Jurkat, Clone E6-1 (cell line): Measurements from ENCODE around the gene FKBP5.

ENCODE experiments used
- DNase-seq: peaks from one replicate; pipeline ENCODE4 v3.0.0-alpha.2; 2011; ENCODE audit warnings: low read depth, low spot score
- H3K4me3 ChIP-seq: 2 replicates; pipeline ENCODE4 v1.5.1; 2011; ENCODE audit warnings: mild to moderate bottlenecking, low read length, control low read depth, moderate library complexity

FKBP5 gene

DNA sequence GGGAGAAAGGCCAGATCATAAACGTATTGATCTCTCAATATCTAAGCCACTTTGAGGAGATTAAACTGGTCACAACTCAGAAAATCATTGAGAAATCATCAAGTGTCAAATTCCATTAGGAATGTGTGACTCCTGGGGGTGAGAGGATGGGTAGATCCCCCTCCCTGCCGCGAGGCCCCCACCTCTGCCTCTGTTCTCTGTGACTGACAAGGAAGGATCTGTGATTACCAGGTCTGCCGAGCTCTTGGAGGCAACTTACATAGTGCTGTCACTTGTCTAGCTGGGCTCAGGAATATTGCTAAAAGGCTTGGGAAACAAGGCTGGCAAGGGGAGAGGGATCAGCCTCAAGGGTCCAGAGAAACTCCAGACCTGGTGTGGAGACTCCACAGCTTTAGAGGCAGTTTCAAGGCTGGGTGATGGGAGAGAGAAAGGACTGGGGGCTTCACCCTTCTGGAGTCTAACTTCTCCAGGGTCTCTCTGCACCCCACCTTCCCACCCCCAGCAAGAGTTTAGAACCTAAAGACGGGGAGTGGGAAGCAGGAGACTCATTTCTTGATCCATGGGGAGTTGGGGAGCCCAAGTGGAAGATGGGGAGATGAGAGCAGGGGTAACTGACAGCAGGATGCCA lies 36.5 kb upstream of the FKBP5 start:
- no peak overlapping the region for H3K4me3 ChIP-seq
- no peak for DNase-seq

DNA sequence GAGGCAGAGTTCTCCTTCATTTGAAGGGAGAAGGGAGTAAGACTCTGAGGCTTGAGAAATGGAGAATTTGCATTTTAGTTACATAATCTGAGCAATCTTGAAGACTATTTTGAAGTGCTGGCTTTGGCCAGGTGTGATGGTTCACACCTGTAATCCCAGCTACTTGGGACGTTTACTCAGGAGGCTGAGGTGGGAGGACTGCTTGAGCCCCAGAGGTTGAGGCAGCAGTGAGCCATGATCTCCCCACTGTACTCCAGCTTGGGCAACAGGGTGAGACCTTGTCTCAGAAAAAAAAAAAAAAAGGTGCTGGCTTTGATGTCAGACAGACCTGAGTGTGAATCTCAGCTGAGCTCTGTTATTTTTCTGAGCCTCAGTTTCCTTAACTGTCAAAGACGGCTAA lies 35.8 kb upstream of the FKBP5 start:
- no peak for DNase-seq
- H3K4me3 ChIP-seq = no peak overlapping the region

DNA sequence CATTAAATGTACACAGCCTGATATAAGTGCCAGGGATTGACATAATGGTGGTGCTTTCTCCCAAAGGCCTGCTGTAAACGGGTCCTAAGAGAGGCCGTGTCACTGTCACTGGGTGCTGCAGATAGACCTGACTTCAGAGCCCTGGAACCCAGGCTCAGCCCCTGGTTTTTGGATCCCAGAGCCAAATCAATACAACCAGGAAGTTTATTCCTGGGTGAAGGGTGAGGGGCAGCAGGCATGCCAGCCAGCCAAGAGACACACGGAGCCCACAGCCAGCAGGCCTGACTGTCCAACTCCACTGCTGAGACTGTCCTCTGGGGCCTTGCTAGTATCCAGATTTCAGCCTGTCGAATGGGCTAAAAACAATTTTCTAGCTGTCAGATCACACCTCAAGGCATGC lies 35.3 kb upstream of the FKBP5 start:
- no peak overlapping the region for H3K4me3 ChIP-seq
- no peak for DNase-seq

DNA sequence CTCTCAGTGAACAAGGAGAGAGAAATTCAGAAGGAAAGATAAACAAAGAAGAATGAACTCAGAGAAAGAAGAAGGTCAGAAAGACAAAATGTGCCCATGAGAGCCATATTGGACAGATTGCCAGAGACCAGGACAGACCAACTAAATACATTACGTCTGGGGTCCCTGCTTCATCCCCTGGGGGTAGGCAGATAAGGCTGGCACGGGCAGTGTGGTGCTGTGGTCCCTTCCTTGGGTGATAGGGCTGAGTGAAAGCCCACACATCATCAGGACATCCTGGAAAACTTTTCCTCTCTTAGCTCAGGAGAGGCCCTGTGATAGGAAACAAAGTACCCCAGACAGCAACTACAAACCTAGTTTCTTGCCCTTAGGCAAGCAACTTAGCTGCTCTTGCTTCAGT lies 34.9 kb upstream of the FKBP5 start:
- DNase-seq = no peak
- H3K4me3 ChIP-seq = no peak overlapping the region

DNA sequence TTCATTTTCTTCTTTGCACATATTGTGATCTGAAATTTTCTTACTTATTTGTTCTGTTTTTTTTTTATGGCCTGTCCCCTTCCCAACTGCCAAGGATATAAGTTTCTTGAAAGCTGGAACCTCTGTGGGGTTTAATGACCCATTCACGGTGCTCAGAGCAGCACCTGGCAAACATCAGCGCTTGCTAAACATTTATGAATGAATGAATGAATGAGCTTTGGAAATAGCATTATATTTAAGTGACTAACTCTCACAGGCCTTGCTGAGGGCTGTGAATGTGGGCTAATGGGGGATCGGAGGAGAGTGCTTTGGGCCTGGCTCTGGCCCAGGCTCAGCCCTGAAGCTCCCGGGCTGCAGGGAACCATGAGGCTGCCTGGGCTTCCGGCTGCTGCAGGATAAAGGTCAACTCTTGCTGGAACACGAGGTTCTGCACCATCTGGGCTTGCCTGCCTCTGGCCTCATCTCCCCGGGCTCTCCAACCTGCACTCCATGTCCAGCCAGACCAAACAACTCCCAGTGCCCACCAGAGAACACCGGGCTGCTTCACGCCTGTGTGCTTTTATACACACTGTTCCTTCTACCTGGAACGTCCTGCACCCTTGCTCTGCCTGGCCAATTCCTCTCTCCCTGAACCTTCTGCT lies 33.5 kb upstream of the FKBP5 start:
- no peak for DNase-seq
- H3K4me3 ChIP-seq = no peak overlapping the region

DNA sequence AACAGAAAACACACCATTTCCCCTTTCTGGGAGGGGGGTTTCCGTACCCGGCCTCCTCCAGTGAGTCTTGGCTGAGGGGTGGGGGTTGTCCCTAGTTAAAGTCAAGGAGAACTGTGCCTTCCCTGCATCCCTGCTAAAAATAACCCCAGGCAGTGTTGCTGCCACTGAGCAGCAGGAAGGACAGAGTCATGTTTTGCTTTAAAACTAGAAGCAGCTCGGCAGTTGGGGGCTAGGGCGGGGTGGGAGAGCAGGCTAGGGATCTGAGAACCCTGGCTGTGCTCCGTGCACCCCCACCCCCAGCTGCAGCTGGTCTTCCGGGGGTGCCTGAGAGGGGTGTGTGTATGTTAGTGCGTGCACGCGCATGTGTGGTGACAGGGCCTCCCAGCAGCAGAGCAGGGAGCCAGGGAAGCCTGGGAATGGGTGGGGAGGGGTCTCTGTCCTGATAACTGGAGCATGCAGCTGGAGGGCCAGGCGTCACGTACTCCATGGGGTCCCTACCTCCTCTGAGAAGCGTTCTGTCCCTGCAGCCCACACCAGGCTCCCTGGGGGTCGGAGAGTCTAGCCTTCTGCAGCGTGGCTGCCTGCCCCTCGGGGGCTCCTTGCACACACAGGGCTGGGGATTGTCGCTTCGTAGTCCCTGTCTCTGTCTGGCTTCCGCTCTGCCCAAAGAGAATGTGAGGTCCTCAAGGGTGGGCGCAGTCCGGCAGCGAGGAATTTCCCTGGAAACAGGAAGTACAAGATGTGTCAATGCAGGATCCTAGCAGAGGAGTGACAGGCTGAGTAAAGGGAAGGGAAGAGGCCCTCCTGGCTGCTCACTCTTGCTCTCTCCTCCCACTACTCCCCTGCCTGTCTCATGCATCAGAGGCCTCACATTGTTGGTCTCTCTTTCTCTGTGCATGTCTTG lies 31.4 kb upstream of the FKBP5 start:
- DNase-seq = peak; percentile 58

DNA sequence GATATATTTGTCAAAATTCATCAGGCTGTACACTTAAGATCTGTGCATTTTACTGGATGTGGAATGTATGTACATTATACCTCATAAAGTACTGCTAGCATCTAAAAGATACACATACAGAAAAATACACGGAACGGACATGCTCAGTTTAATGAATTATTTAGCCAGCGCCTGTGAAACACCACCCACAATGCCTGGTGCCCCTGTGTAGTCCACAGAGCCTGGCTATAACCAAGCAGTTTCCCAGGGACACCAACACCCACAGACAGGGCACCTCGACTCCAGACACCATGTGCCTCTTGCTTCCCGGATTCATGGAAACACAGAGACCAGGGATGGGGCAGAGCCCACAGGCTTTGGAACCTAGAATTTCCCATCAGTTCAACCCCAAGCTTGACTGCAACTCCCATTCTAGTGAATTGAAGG lies 30.7 kb upstream of the FKBP5 start:
- H3K4me3 ChIP-seq = 0 out of 2 replicates have a peak overlapping the region, but pooled peaks have one; percentile 1
- DNase-seq = no peak

More for the DNA sequence above, 31.4 kb upstream of the FKBP5 start:
- peak overlapping the region; percentile 1; the same call in 1 of the 2 replicates for H3K4me3 ChIP-seq

DNA sequence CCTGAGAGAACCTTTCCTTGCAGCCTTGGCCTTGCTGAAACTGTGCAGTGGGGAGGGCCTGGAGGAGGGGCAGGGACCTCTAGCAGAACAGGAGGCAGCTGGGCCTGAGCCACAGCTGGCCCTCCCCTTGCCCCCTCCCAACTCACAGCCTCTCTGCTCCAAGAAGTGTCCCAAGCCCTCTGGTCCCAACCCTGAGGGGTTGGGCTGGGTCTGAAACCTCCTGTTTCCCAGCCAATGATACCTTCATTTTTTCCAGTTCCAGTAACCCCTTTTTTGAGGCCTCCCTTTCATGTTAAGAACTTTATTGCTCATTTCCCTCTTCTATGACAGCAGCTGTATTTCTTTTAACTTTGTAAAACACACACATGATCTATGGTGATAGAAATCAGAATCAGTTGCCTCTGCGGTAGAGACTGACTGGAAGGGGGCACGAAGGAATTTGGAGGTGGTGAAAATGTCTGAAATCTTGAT lies 30.2 kb upstream of the FKBP5 start:
- H3K4me3 ChIP-seq = no peak overlapping the region
- peak; percentile 65 for DNase-seq

DNA sequence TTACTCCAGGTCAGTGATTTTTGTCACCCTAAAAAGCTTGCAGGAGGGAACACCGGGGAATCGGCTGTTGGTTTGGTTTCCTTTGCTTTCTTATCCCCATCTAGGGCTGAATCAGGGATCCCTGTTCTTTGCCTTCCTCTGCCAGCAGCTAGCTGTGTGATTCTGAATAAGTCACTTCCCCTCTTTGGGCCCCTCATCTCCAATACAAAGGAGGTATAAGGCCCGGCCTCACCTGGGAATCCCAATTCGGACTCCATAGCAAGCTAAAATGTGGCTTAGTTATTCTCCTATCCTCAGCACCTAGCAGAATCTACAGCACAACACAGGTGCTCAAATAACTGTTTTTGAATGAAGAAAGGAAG lies 29.6 kb upstream of the FKBP5 start:
- no peak overlapping the region for H3K4me3 ChIP-seq
- no peak for DNase-seq

DNA sequence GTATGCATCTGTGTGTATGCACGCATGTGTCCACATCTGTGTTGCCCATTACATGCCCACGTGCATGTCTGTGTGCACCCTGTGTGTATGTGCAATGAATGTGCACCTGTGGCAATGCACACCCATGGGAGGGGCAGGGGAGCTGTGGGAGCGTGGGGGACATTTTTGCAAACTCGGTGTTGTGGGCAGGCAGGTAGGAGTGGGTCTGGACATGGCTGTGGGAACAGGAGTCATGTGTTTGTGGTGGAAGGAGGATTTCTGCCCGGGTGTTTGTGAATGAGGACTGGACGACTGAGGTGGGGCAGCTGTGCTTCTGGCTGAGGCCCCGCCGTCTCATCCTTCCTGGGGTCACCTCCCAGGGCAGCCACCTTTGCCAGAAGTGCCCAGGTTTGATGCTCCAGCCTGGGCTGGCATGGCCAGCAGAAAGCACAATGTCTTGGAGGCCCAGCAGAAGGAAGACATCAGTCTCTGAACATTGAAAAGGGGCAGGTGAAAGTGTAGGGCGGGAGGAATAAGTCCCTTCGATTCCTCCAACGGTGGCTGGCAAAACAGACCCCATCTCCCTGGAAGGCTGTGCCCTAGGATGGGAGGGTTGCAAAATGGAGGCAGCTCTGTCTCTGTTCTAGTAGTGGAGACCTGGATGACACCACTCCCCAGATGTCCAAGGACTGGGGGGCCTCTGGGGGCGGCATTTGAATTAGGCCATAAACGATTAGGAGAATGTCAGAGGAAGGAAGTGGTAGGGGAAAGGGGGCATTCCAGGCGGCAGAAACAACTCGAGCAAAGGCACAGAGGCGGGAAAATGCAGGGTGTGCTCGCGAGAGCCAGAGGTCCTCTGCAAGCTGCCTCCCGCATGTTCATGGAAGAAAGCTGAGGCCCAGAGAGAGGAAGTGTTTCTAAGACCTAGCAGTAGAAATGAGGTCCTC lies 29.0 kb upstream of the FKBP5 start:
- H3K4me3 ChIP-seq = no peak overlapping the region
- DNase-seq = no peak

DNA sequence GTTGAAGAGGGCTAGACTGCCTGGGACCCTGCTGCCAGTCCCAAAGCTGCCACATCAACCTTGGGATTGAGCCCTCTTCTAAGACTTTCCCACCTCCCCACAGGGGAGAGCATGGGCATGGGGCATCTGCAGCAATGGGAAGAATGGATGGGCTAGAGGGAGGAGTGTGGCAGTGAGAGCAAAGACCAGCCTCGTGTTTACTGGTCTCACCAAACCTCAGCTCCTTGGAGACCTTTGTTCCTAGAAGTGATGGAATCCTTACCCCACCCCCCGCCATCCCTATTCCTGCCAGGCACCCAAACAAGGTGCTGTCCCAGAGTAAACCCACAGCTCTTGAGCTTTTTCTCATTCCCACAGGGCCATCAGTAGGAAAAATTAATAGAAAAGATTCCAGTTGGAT lies 28.1 kb upstream of the FKBP5 start:
- no peak for DNase-seq
- H3K4me3 ChIP-seq = no peak overlapping the region

DNA sequence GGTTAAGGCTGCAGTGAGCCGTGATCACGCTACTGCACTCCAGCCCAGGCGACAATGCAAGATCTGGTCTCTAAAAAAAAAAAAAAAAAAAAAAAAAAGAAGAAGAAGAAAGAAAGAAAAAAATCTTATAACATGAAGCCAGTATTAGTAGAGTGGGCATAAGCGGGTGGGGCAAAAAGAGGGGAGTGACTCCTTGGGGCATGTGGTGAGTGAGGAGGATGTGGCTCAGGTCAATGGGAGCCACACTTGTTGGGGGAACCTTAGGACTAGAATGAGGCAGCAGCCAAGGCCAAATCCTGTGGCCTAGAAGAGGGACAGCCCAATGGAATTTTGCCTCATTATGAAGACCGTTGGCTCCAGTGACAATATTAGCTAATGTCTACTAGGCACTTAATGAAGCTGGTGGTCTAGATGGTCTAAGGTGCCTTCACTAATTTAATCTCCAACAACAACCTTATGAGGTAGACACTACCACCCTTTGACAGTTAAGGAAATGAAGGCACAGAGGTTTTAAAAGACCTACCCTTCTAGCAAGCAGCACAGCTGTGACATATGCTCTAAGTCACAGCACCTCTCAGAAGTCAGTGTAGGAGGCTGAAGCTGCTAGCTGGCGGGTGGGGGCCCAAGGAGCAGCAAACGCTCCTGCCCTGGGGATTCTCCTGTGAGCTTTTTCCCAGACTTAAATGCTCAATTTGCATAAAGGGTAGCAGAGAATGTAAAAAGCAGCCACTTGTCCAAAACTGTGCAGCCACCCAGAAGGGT lies 24.5 kb upstream of the FKBP5 start:
- no peak overlapping the region for H3K4me3 ChIP-seq
- no peak for DNase-seq

DNA sequence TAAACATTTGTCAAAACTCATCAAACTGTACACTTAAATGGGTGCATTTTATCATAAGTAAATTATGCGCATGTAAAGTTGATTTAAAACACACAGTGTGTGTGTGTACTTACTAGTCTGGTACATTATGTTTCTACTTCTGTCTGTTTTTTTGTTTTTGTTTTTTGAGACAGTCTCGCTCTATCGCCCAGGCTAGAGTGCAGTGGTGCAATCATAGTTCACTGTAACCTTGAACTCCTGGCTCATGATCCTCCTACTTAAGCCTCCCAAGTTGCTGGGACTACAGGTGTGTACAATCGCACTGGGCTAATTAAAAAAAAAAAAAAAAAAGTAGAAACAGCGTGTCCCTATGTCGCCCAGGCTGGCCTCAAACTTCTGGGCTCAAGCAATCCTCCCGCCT lies 23.0 kb upstream of the FKBP5 start:
- H3K4me3 ChIP-seq = no peak overlapping the region
- DNase-seq = no peak

DNA sequence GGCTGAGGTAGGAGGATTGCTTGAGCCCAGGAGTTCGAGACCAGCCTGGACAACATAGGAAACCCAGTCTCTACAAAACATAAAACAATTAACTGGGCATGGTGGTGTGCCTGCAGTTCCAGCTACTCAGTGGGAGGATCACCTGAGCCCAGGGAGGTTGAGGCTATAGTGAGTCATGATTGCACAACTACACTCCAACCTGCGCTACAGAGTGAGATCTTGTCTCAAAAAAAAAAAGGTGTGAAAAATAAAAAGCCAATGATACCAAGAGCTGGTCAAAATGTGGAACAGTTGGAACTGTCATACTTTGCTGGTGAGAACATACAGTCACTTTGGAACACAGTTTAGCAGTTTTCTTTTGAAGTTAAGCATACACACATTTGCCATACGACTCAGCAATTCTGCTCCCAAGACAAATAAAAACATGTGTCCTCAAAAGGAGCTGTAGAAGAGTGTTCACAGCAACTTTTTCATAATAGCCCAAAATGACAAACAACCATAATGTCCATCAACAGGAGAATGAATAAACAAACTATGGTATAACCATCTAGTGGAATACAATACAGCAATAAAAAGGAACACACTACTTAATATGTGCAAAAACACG lies 21.6 kb upstream of the FKBP5 start:
- H3K4me3 ChIP-seq = no peak overlapping the region
- DNase-seq = no peak

DNA sequence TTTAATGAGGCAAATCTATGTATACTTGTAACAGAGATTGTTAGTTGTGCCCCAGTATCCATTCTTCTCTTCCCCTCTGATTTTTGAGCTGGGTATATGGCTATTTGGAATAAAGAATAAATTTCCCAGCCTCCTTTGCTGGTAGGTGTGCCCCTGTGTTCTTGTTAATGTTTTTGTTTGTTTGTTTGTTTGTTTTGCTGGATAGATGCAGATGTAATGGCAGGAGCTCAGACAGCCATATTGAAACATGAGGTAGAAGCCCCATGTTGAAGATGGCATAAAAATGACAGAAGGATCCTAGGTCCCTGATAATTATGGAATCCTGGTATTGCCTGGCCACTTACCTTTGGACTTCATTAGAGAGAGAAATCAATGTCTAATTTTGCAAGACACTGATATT lies 19.9 kb upstream of the FKBP5 start:
- H3K4me3 ChIP-seq = no peak overlapping the region
- DNase-seq = no peak

DNA sequence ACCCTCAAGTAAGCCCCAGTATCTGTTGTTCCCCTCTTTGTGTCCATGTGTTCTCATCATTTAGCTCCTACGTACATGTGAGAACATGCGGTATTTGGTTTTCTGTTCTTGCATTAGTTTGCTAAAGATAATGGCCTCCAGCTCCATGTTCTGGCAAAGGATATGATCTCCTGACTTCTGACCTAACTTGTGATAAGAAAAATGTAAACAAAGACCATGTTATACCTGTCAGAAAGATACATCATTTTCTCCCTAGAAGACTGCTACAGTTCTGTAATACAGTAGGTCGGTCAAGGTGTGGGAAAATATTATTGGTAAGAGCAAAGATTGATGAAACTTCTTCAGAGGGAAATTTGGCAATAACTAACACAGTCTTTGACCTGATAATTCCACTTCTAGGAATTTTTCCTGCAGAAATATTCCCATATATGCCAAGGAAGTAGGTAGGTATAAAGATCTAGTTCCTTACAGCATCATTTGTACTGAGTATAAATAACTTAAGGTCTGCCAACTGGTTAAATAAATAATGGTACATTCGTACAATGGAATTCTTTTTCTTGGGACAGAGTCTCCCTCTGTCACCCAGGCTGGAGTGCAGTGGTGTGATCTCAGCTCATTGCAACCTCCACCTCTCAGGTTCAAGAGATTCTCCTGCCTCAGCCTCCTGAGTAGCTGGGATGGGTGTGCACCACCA lies 19.1 kb upstream of the FKBP5 start:
- DNase-seq = no peak
- H3K4me3 ChIP-seq = no peak overlapping the region

DNA sequence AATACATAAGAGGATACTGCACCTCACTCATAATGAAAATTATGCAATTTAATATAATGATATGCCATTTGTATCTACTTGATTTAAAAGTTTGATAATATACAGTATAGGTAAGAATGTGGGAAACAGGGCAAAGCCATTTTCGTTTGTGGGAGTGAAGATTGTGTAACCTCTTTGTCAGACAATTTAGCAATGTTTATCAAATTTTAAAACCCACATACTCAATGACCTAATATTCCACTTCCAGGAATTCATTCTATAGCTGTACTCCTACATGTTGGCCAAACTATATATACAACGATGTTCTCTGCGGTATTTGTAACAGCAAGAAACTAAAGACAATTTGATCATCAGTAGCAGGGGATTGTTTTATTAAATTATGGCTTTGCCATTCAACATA lies 17.8 kb upstream of the FKBP5 start:
- H3K4me3 ChIP-seq = no peak overlapping the region
- no peak for DNase-seq

DNA sequence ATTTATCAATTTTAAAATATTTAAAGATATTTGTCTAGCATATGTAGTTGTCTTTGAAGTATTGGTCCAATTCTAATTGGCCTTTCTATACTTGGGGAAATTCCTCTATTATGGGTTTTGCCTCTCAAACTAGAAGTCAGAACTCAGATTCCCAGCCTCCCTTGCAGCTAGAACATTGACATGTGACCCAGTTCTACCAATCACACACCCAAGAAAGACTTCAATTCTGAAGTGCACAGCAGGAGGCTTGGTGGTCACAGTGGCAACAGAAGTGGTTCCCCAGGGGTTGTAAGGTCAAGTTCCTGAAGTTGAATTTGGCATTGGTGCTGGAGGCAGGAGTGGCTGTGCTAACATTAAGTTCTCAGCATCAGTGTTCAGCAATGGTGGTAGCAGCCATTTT lies 14.8 kb upstream of the FKBP5 start:
- no peak for DNase-seq
- H3K4me3 ChIP-seq = no peak overlapping the region
